GM12878 (cell line): ENCODE measurements around the gene GFI1. TPM values are rescaled to one million over a fixed set of nuclear protein-coding genes. Genes with fewer than 3 reads are reported as not detected.

Source experiments
- ATF3 ChIP-seq: IDR thresholded peaks from 2 replicates; pipeline ENCODE4 v1.6.1; 2011; ENCODE audit warnings: low read depth, mild to moderate bottlenecking, low read length, moderate library complexity, borderline replicate concordance; ENCODE audit errors: extremely low read depth
- CHD2 ChIP-seq: IDR thresholded peaks from 2 replicates; pipeline ENCODE4 v1.6.1; 2011; ENCODE audit warnings: low read depth, low read length, improper control_type of control experiment, borderline replicate concordance
- DPF2 ChIP-seq: fragments of 450-650 bp; IDR thresholded peaks from 2 replicates; pipeline ENCODE4 v1.6.1; 2017; ENCODE audit warnings: mild to moderate bottlenecking
- GABPA ChIP-seq: IDR thresholded peaks from 2 replicates; pipeline ENCODE4 v1.6.1; 2014; ENCODE audit warnings: antibody characterized with exemption, low read depth, mild to moderate bottlenecking, inconsistent platforms
- GATAD2B ChIP-seq: fragments of 450-650 bp; conservative IDR thresholded peaks from 2 replicates; pipeline ENCODE4 v1.6.1; 2017; ENCODE audit warnings: low read depth, mild to moderate bottlenecking, moderate library complexity
- LARP7 ChIP-seq: fragments of 450-650 bp; IDR thresholded peaks from 2 replicates; pipeline ENCODE4 v1.6.1; 2017; ENCODE audit warnings: mild to moderate bottlenecking
- MEF2A ChIP-seq: IDR thresholded peaks from 2 replicates; pipeline ENCODE4 v1.6.1; 2011; ENCODE audit warnings: low read depth, mild to moderate bottlenecking, low read length, moderate library complexity; ENCODE audit not compliant: insufficient read depth
- MTA3 ChIP-seq: IDR thresholded peaks from 2 replicates; pipeline ENCODE4 v1.6.1; 2012; ENCODE audit warnings: low read length, inconsistent platforms, borderline replicate concordance
- MXI1 ChIP-seq: fragments of 150-350 bp; IDR thresholded peaks from 2 replicates; pipeline ENCODE4 v1.6.1; 2011; ENCODE audit warnings: low read depth, mild to moderate bottlenecking, inconsistent platforms, low read length, improper control_type of control experiment
- MYC ChIP-seq: IDR thresholded peaks from 2 replicates; pipeline ENCODE4 v1.6.1; 2011; ENCODE audit warnings: mild to moderate bottlenecking, low read length, moderate library complexity, inconsistent platforms; ENCODE audit not compliant: insufficient read depth, insufficient replicate concordance, insufficient read length, severe bottlenecking
- NKRF ChIP-seq: fragments of 450-650 bp; conservative IDR thresholded peaks from 2 replicates; pipeline ENCODE4 v1.6.1; 2017; ENCODE audit warnings: mild to moderate bottlenecking, moderate library complexity
- NR2F1 ChIP-seq: fragments of 450-650 bp; conservative IDR thresholded peaks from 2 replicates; pipeline ENCODE4 v1.6.1; 2017; ENCODE audit warnings: mild to moderate bottlenecking
- POU2F2 ChIP-seq: IDR thresholded peaks from 3 replicates; pipeline ENCODE4 v1.6.1; 2011; ENCODE audit warnings: low read depth, mild to moderate bottlenecking, low read length, borderline replicate concordance
- RAD21 ChIP-seq: IDR thresholded peaks from 2 replicates; pipeline ENCODE4 v1.6.1; 2011; ENCODE audit warnings: mild to moderate bottlenecking, low read depth, low read length, moderate library complexity; ENCODE audit not compliant: insufficient read depth
- RBBP5 ChIP-seq: fragments of 200-600 bp; sonication (generic); conservative IDR thresholded peaks from 2 replicates; pipeline ENCODE4 v1.6.1; 2016
- RELA ChIP-seq: fragments of 450-650 bp; IDR thresholded peaks from 2 replicates; pipeline ENCODE4 v1.8.0; 2014; ENCODE audit warnings: borderline replicate concordance; ENCODE audit not compliant: partially characterized antibody
- SMARCA5 ChIP-seq: fragments of 450-650 bp; IDR thresholded peaks from 2 replicates; pipeline ENCODE4 v1.6.1; 2017; ENCODE audit warnings: mild to moderate bottlenecking
- TCF12 ChIP-seq: IDR thresholded peaks from 2 replicates; pipeline ENCODE4 v1.6.1; 2011; ENCODE audit warnings: low read depth, mild to moderate bottlenecking, low read length
- ZNF207 ChIP-seq: fragments of 450-650 bp; IDR thresholded peaks from 2 replicates; pipeline ENCODE4 v1.6.1; 2014; ENCODE audit warnings: antibody characterized with exemption, mild to moderate bottlenecking, borderline replicate concordance
- ZNF384 ChIP-seq: IDR thresholded peaks from 2 replicates; pipeline ENCODE4 v1.6.1; 2012; ENCODE audit warnings: low read depth, mild to moderate bottlenecking, low read length, improper control_type of control experiment, borderline replicate concordance
- polyA plus RNA-seq, 11 experiments: library from polyadenylated mRNA; depleted of rRNA in 4 of 11; unstranded in 6 of 11; stranded (reverse) in 5 of 11; fragments of >200 nt; fragmentation: Nextera tagmentation in 4 of 11; fragmentation: Illumina TruSeq in 1 of 11; extraction: Ambion mirVana in 4 of 11; extraction: Trizol in 1 of 11; gene quantifications; 1 replicate in 1 of 11; 2 replicates in 10 of 11; pipeline versions ENCODE4 v1.2.1 to v1.2.3, GENCODE V29; 2011 to 2016; ENCODE audit warnings: inconsistent platforms in 2 of 11, missing spikeins in 2 of 11, low read depth in 1 of 11
- total RNA-seq, 4 experiments: library from RNA; depleted of rRNA in 3 of 4; stranded (reverse); fragments of >200 nt in 3 of 4; fragmentation: Illumina TruSeq in 1 of 4; extraction: Trizol in 1 of 4; gene quantifications; 2 replicates each; pipeline versions ENCODE4 v1.2.1 to v1.2.3, GENCODE V29; 2013 to 2021
- TF ChIP-seq, protein P1 (sequence below): fragments of 450-650 bp; IDR thresholded peaks from 2 replicates; pipeline ENCODE4 v1.6.1; 2016; ENCODE audit warnings: mild to moderate bottlenecking
- TF ChIP-seq, protein P2 (sequence below), 3 experiments: IDR thresholded peaks in 2 of 3; conservative IDR thresholded peaks in 1 of 3; 2 replicates each; pipeline ENCODE4 v1.5.1; 2011; ENCODE audit warnings: low read depth in 3 of 3, low read length in 3 of 3, mild to moderate bottlenecking in 3 of 3, control low read depth in 2 of 3, moderate library complexity in 2 of 3, inconsistent platforms in 1 of 3, mixed read lengths in 1 of 3; ENCODE audit not compliant: control insufficient read depth in 2 of 3, insufficient read depth in 1 of 3; ENCODE audit errors: extremely low read depth in 1 of 3
- TF ChIP-seq, protein P3 (sequence below): IDR thresholded peaks from 2 replicates; pipeline ENCODE4 v1.6.1; 2012; ENCODE audit warnings: low read depth, low read length, improper control_type of control experiment

The GFI1 gene
- total and polyA plus RNA-seq, 10 of the 15 experiments (the other 5 are each of a cell fraction or from before 2014, with no cell fraction given) = 1.8 to 18.3 (median 7.4) TPM

GRCh38 chr1:92485381-92486250, 1.1 kb downstream of the GFI1 start (continued):
- TF ChIP-seq GABPA (no peak), MXI1 (peak; percentile 12; the same call in 1 of the 2 replicates), TCF12 (peak; percentile 74; the same call in 1 of the 2 replicates), MTA3 (0 out of 2 replicates have a peak, but pooled peaks have one; percentile 15), LARP7 (peak; percentile 84), ATF3 (no peak), RBBP5 (no peak), NKRF (peak; percentile 48), POU2F2 (0 out of 3 replicates have a peak, but pooled peaks have one; percentile 14), DPF2 (peak; percentile 93), RAD21 (peak; percentile 45), ZNF384 (peak; percentile 73; the same call in 1 of the 2 replicates), GATAD2B (peak; percentile 97), NR2F1 (peak; percentile 58), CHD2 (0 out of 2 replicates have a peak, but pooled peaks have one; percentile 30), MYC (no peak), RELA (peak; percentile 45), MEF2A (0 out of 2 replicates have a peak, but pooled peaks have one; percentile 45), ZNF207 (0 out of 2 replicates have a peak, but pooled peaks have one; percentile 61), SMARCA5 (peak; percentile 82)
- TF ChIP-seq, protein P1, sequence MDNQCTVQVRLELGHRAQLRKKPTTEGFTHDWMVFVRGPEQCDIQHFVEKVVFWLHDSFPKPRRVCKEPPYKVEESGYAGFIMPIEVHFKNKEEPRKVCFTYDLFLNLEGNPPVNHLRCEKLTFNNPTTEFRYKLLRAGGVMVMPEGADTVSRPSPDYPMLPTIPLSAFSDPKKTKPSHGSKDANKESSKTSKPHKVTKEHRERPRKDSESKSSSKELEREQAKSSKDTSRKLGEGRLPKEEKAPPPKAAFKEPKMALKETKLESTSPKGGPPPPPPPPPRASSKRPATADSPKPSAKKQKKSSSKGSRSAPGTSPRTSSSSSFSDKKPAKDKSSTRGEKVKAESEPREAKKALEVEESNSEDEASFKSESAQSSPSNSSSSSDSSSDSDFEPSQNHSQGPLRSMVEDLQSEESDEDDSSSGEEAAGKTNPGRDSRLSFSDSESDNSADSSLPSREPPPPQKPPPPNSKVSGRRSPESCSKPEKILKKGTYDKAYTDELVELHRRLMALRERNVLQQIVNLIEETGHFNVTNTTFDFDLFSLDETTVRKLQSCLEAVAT = peak; percentile 77
- TF ChIP-seq, protein P2, sequence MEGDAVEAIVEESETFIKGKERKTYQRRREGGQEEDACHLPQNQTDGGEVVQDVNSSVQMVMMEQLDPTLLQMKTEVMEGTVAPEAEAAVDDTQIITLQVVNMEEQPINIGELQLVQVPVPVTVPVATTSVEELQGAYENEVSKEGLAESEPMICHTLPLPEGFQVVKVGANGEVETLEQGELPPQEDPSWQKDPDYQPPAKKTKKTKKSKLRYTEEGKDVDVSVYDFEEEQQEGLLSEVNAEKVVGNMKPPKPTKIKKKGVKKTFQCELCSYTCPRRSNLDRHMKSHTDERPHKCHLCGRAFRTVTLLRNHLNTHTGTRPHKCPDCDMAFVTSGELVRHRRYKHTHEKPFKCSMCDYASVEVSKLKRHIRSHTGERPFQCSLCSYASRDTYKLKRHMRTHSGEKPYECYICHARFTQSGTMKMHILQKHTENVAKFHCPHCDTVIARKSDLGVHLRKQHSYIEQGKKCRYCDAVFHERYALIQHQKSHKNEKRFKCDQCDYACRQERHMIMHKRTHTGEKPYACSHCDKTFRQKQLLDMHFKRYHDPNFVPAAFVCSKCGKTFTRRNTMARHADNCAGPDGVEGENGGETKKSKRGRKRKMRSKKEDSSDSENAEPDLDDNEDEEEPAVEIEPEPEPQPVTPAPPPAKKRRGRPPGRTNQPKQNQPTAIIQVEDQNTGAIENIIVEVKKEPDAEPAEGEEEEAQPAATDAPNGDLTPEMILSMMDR (IDR thresholded peaks at IDR 0.05 in 2 of 3, conservative IDR thresholded peaks at IDR 0.05 in 1 of 3; ENCODE audit: control insufficient read depth in 2 of 3, extremely low read depth in 1 of 3, insufficient read depth in 1 of 3, low read depth in 3 of 3, low read length in 3 of 3) = peak; percentile 55 to 69 (median 56)
- TF ChIP-seq, protein P3, sequence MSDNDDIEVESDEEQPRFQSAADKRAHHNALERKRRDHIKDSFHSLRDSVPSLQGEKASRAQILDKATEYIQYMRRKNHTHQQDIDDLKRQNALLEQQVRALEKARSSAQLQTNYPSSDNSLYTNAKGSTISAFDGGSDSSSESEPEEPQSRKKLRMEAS = no peak; the same call in 1 of the 2 replicates
